Measurements from ENCODE around the gene HRH1.

HRH1 gene

DNA sequence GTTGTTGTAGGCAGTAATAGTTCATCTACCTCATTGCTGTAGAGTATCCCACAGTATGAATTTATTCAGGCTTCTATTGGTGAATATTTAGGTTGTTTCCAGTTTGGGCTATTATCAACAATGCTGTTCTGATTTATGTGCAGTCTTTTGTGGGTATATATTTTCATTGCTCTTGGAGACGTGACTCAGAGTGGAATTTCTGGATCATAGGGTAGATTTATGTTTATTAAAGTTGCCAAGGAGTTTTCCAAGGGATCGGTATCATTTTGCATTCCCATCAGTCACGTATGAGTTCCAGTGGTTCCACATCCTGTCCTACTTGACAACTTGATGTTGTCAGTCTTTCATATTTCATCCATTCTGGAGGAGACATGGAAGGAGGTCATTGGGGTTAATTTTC, 8.4 kb upstream of the HRH1 start:
- H3K27ac ChIP-seq (ENCODE audit: low read depth, low read length), result no peak overlapping the region
- no peaks in the 10 kb centered on the region for H3K27me3 ChIP-seq (ENCODE audit: control insufficient read depth in 1 of 2, insufficient read depth in 2 of 2, low read length in 2 of 2)
- no peaks in the 10 kb centered on the region for H3K36me3 ChIP-seq (ENCODE audit: insufficient read depth, low read length)

DNA sequence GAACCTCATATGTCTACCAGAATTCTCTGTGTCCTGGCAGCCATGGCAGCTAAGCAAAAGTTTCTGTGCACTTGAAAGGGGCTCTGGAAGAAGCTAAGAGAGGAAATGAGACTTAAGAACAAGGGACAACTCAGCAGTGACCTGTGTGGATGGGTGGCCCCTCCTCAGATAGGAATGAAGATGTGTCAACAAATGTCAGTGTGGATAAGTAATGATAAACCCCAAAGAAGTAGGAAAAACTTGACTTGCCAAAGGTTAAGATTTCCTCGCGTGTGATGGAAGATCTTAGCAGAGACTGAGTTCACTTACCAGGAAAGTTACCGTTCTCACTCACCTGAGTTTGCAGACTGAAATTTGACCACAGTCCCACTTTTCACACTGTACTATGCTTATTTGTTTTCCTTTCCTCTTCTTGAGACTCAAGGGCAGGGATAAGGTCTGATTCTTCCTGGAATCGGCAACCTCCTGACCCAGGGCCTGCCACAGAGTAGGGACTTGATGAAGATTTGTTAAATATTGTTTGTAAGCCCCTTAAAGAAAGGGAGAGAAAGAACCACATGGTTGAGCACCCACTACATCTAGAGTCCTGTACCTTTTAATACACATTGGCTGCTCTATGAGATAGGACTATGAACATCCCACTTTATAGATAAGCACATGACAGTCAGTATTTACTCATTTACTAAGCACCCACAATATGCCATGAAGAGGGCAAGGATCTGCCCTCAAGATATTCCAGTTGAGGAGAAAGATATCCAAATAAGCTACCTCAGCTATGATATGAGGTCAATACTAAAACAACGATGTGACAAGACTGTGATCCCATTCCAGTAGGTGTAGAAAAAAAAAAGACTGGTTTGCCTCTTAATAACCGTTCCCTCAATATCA, 7.3 kb upstream of the HRH1 start:
- H3K36me3 ChIP-seq (ENCODE audit: insufficient read depth, low read length), result no peaks in the 10 kb centered on the region
- H3K9me3 ChIP-seq (ENCODE audit: low read length), result no peaks in the 10 kb centered on the region
- H3K9ac ChIP-seq (ENCODE audit: low read length), result no peak overlapping the region
- no peaks in the 10 kb centered on the region for H3K4me1 ChIP-seq (ENCODE audit: insufficient read depth, low read length)
- H3K4me3 ChIP-seq (ENCODE audit: low read depth in 1 of 2, low read length in 2 of 2), result no peak overlapping the region
- no peaks in the 10 kb centered on the region for H3K27me3 ChIP-seq (ENCODE audit: control insufficient read depth in 1 of 2, insufficient read depth in 2 of 2, low read length in 2 of 2)
- no peak overlapping the region for H3K27ac ChIP-seq (ENCODE audit: low read depth, low read length)

More for the DNA sequence above, 8.4 kb upstream of the HRH1 start:
- Histone ChIP-seq H3K9ac (ENCODE audit: low read length) (no peak overlapping the region), H3K9me3 (ENCODE audit: low read length) (no peaks in the 10 kb centered on the region), H3K4me1 (ENCODE audit: insufficient read depth, low read length) (no peaks in the 10 kb centered on the region), H3K4me3 (ENCODE audit: low read depth in 1 of 2, low read length in 2 of 2) (no peak overlapping the region)

DNA sequence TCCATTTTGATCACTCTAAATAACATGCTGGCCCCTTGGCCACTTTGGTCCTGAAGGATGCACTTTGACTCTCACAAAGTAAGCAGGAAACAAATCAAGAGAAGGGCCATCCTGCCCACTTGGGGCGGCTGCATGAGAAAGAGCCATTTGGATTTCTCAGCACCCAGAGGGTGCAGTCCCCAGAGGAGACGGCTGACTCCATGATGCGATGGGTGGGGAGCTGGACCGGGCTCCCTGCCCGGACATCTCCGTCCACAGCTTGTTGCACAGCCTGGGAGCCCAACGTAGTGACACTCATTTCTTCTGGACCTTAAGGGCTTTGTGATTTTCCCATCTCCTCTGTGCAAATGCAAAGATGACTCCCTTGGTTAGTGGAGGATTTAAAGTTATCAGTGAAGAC, 4.0 kb upstream of the HRH1 start:
- Histone ChIP-seq H3K9ac (ENCODE audit: low read length) (no peak overlapping the region), H3K9me3 (ENCODE audit: low read length) (no peaks in the 10 kb centered on the region), H3K4me1 (ENCODE audit: insufficient read depth, low read length) (peaks cover 6% of the 10 kb centered on the region), H3K27ac (ENCODE audit: low read depth, low read length) (no peak overlapping the region), H3K4me3 (ENCODE audit: low read depth in 1 of 2, low read length in 2 of 2) (no peak overlapping the region), H3K27me3 (ENCODE audit: control insufficient read depth in 1 of 2, insufficient read depth in 2 of 2, low read length in 2 of 2) (no peaks in the 10 kb centered on the region), H3K36me3 (ENCODE audit: insufficient read depth, low read length) (no peaks in the 10 kb centered on the region)

DNA sequence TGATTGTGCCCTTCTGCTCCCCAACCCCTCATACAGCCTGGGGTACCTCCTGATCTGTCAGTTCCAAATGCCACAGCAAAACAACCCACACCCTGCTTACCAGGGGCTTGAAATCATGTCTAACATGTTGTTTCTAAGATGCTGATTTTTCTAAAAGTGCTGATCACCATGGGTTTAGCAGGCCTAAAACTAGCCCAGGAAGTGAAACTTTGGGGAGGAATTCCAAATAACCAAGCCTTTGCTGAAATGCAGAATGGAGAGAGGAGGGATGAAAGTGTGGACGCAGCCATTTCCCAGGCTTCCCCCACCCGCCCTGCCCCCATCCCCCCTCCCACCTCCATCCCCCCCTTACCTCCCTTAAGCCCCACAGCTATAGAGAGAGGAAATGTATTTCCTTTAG, 2.0 kb upstream of the HRH1 start:
- Histone ChIP-seq H3K27me3 (ENCODE audit: control insufficient read depth in 1 of 2, insufficient read depth in 2 of 2, low read length in 2 of 2) (no peaks in the 10 kb centered on the region), H3K9ac (ENCODE audit: low read length) (no peak overlapping the region)

DNA sequence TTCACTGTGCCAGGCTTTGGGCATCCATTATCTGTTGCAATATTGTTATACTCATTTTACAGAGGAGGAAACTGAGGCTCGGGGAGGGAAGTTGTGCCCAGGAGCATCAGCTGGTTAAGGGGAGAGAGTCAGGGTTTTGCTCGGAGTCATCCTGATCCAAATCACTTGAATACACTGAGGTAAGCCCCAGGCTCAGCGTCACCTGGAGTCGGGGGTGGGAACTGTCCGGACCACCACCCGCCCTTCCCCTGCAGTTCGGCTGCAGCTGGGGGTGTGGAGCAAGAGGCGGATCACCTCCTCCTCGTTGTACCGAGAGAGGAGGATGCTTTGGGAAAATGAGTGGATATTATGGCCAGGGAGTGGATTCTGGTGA, 646 bp downstream of the HRH1 start:
- Histone ChIP-seq H3K4me1 (ENCODE audit: insufficient read depth, low read length) (peaks cover 20% of the 10 kb centered on the region), H3K9me3 (ENCODE audit: low read length) (no peaks in the 10 kb centered on the region), H3K27ac (ENCODE audit: low read depth, low read length) (peak overlapping the region; percentile 65), H3K36me3 (ENCODE audit: insufficient read depth, low read length) (no peaks in the 10 kb centered on the region), H3K9ac (ENCODE audit: low read length) (no peak overlapping the region), H3K4me3 (ENCODE audit: low read depth in 1 of 2, low read length in 2 of 2) (peak overlapping the region; percentile 63 to 75), H3K27me3 (ENCODE audit: control insufficient read depth in 1 of 2, insufficient read depth in 2 of 2, low read length in 2 of 2) (no peaks in the 10 kb centered on the region)

More for the DNA sequence above, 2.0 kb upstream of the HRH1 start:
- H3K27ac ChIP-seq (ENCODE audit: low read depth, low read length), result no peak overlapping the region
- no peak overlapping the region for H3K4me3 ChIP-seq (ENCODE audit: low read depth in 1 of 2, low read length in 2 of 2)
- H3K9me3 ChIP-seq (ENCODE audit: low read length), result no peaks in the 10 kb centered on the region
- no peaks in the 10 kb centered on the region for H3K36me3 ChIP-seq (ENCODE audit: insufficient read depth, low read length)
- H3K4me1 ChIP-seq (ENCODE audit: insufficient read depth, low read length), result peaks cover 12% of the 10 kb centered on the region

DNA sequence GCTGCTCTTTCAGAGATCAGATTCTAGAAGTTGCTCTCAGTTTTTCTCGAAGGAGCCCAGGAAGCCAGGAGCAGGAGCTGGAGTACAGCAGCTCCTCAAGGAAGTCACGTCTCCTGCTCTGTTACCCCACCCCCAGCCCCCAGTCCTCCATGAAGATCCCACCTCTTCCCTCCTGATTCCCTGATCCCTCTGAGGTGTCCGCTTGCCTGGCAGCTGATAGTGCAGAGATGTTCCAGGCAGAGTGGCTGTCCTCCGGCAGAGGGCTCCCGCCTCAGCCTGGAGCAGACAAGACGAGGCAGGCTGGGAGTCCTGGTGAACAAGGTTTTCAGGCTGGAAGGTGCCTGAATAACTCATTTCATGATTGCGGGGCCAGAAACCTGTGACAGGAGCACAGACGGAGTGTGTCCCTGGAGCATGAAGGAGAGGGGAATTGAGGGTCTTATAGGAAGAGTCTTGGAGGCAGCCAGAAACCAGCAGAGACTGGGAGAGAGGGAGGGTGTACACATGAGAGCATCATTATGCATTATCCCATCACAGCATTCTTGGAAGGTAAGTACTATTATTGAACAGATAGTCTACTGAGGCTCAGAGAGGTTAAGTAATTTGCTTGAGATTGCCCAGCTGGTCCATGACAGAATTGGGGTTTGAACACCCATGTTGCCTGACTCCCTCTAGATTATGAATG, 1.2 kb downstream of the HRH1 start:
- no peak overlapping the region for H3K9ac ChIP-seq (ENCODE audit: low read length)
- H3K27ac ChIP-seq (ENCODE audit: low read depth, low read length), result peak overlapping the region; percentile 65

DNA sequence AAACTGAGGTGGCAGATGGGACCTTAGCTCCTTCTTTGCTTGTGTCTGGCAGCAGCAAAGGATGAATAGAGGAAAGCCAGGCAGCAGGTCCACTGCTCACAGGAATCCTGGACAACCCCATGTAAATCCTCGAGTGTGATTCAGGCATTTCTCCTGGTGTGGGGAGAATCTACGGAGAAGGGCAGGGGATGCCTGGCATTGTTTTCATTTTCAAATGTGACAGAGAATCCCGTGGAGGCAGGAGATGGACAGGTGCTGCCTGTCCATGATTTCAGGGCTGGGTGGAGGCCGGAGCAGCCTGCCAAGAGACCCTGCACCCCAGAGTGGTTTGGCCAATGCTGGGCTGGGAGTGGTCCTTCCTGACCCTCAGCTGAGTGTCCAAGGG, 1.7 kb downstream of the HRH1 start:
- H3K36me3 ChIP-seq (ENCODE audit: insufficient read depth, low read length), result no peaks in the 10 kb centered on the region
- H3K27ac ChIP-seq (ENCODE audit: low read depth, low read length), result no peak overlapping the region
- no peaks in the 10 kb centered on the region for H3K9me3 ChIP-seq (ENCODE audit: low read length)
- no peak overlapping the region for H3K9ac ChIP-seq (ENCODE audit: low read length)
- peaks cover 21% of the 10 kb centered on the region for H3K4me1 ChIP-seq (ENCODE audit: insufficient read depth, low read length)
- H3K4me3 ChIP-seq (ENCODE audit: low read depth in 1 of 2, low read length in 2 of 2), result peak overlapping the region in 1 of 2 donors; percentile 75
- no peaks in the 10 kb centered on the region for H3K27me3 ChIP-seq (ENCODE audit: control insufficient read depth in 1 of 2, insufficient read depth in 2 of 2, low read length in 2 of 2)

More for the DNA sequence above, 1.2 kb downstream of the HRH1 start:
- no peaks in the 10 kb centered on the region for H3K27me3 ChIP-seq (ENCODE audit: control insufficient read depth in 1 of 2, insufficient read depth in 2 of 2, low read length in 2 of 2)
- H3K36me3 ChIP-seq (ENCODE audit: insufficient read depth, low read length), result no peaks in the 10 kb centered on the region
- peaks cover 21% of the 10 kb centered on the region for H3K4me1 ChIP-seq (ENCODE audit: insufficient read depth, low read length)
- peak overlapping the region; percentile 63 to 75 for H3K4me3 ChIP-seq (ENCODE audit: low read depth in 1 of 2, low read length in 2 of 2)
- no peaks in the 10 kb centered on the region for H3K9me3 ChIP-seq (ENCODE audit: low read length)

DNA sequence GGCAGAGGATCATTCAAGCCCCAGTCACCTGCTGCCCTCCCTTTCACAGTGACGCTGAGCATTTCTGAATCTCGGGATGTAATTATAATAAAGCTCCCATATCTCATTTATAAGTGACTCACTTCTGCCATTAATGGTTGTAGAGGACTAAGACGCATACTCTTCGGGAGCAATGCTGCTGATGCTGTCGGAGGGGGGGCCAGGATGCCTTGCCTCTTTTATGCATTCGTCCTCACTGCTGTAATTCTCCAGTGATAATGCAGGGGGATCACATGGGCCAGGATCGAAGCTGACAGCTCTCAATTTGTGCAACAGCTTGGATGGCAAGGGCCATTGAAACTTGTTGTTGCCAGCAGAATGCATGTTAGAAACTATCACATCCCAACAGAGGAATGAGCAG, 3.1 kb downstream of the HRH1 start:
- Histone ChIP-seq H3K4me3 (ENCODE audit: low read depth in 1 of 2, low read length in 2 of 2) (no peak overlapping the region), H3K36me3 (ENCODE audit: insufficient read depth, low read length) (no peaks in the 10 kb centered on the region), H3K4me1 (ENCODE audit: insufficient read depth, low read length) (peaks cover 21% of the 10 kb centered on the region), H3K27me3 (ENCODE audit: control insufficient read depth in 1 of 2, insufficient read depth in 2 of 2, low read length in 2 of 2) (no peaks in the 10 kb centered on the region), H3K9me3 (ENCODE audit: low read length) (no peaks in the 10 kb centered on the region), H3K9ac (ENCODE audit: low read length) (no peak overlapping the region), H3K27ac (ENCODE audit: low read depth, low read length) (no peak overlapping the region)

DNA sequence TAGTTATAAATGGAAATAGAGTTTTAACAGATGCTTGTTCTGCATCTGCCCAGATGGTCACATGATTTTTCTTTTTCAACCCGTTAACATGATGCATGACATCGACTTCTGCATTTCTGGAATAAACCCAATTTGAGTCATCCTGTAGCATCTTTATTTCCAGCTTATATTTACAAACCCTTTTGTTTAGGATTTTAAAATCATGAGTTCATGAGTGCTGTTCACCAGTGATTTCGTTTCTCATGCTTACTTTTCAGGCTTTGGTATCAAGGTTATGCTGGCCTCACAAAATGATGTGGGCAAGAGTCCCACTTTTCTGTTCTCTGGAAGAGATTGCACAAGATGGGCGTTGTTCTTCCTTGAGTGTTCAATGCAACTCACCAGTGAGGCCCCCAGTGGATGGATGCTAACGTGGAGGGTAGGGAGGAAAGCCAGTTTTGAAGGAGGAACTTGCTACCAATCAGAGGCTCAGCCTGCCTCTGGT, 5.2 kb downstream of the HRH1 start:
- no peak overlapping the region for H3K27ac ChIP-seq (ENCODE audit: low read depth, low read length)
- H3K27me3 ChIP-seq (ENCODE audit: control insufficient read depth in 1 of 2, insufficient read depth in 2 of 2, low read length in 2 of 2), result no peaks in the 10 kb centered on the region
- H3K36me3 ChIP-seq (ENCODE audit: insufficient read depth, low read length), result no peaks in the 10 kb centered on the region
- H3K9me3 ChIP-seq (ENCODE audit: low read length), result no peaks in the 10 kb centered on the region
- no peak overlapping the region for H3K9ac ChIP-seq (ENCODE audit: low read length)
- H3K4me3 ChIP-seq (ENCODE audit: low read depth in 1 of 2, low read length in 2 of 2), result no peak overlapping the region
- H3K4me1 ChIP-seq (ENCODE audit: insufficient read depth, low read length), result peaks cover 21% of the 10 kb centered on the region

DNA sequence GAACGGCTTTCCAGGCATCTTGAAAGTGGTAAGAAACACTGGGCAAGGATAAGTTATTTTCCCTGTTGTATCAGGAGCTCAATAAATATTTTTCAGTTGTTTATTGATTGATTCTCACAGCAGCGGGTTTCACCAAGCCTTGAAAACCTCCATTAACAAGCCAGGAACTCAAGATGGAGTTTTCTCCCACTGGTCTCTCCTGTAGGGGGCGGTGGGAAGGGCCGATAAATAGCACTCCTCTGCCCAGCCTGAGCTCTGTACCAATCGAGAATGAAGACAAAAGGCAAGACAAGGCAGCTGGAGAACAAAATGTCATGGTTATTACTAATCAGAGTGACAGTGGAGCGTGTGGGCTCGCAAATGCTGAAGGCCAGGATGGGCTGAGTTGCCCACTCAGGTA, 7.4 kb downstream of the HRH1 start:
- H3K4me3 ChIP-seq (ENCODE audit: low read depth in 1 of 2, low read length in 2 of 2), result no peak overlapping the region
- H3K4me1 ChIP-seq (ENCODE audit: insufficient read depth, low read length), result peaks cover 9% of the 10 kb centered on the region
- no peaks in the 10 kb centered on the region for H3K27me3 ChIP-seq (ENCODE audit: control insufficient read depth in 1 of 2, insufficient read depth in 2 of 2, low read length in 2 of 2)
- H3K9ac ChIP-seq (ENCODE audit: low read length), result no peak overlapping the region
- no peaks in the 10 kb centered on the region for H3K9me3 ChIP-seq (ENCODE audit: low read length)
- no peaks in the 10 kb centered on the region for H3K36me3 ChIP-seq (ENCODE audit: insufficient read depth, low read length)
- H3K27ac ChIP-seq (ENCODE audit: low read depth, low read length), result no peak overlapping the region

DNA sequence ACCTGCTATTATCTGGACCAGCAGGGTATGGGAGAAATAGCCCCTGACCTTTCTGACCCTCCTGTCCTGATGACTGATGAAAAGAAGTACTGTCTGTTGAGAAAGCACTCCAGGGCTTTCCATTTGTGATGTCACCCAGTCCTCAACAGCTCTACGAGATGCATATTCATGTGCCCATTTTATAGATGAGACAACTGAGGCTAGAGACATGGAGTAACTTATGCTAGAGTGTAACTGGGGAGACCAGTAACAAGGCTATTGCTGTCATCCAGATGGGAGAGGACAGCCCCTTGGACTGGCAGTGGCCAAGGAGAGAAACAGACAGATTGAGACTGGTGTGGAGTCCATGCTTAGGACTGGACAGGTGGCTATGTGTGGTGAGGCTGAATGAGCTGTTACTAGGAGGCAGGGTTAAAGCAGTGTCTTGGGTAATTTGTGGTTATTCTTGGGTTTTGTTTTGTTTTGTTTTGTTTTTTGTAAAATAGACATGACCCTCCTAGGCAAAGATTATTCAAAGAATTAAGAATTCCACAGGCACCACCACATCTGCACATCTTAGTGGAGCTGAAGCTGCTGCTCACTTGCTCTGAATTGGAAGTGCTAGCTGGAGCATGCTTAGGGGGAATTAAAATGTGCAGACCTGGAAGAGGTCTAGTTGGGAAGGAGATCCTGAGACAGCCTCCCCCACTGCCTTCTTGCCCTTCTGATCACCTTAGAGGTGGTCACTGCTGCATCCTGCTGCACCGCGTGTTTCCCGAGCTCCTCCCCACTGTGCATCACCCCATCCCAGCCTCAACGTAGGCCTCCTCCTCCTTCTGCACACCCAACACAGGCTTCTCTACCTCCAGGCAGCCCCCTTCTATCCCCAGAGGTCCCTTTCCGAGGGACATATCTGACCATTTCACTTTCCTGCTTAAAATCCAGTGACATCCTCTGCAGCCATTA, 8.4 kb downstream of the HRH1 start:
- peaks cover 9% of the 10 kb centered on the region for H3K4me1 ChIP-seq (ENCODE audit: insufficient read depth, low read length)
- no peak overlapping the region for H3K4me3 ChIP-seq (ENCODE audit: low read depth in 1 of 2, low read length in 2 of 2)
- H3K27me3 ChIP-seq (ENCODE audit: control insufficient read depth in 1 of 2, insufficient read depth in 2 of 2, low read length in 2 of 2), result no peaks in the 10 kb centered on the region
- no peaks in the 10 kb centered on the region for H3K9me3 ChIP-seq (ENCODE audit: low read length)
- H3K9ac ChIP-seq (ENCODE audit: low read length), result no peak overlapping the region
- no peak overlapping the region for H3K27ac ChIP-seq (ENCODE audit: low read depth, low read length)
- H3K36me3 ChIP-seq (ENCODE audit: insufficient read depth, low read length), result no peaks in the 10 kb centered on the region

All from muscle layer of colon (tissue), 2 donors.